Stomach (tissue), 4 donors: ENCODE data around the gene SEMA3A.

Experiments used
- CTCF ChIP-seq, 7 experiments: fragments of 450-650 bp in 4 of 7; fragments of 200-600 bp in 3 of 7; sonication (generic) in 3 of 7; IDR thresholded peaks; one replicate each; pipeline ENCODE4 v1.5.1; 2016 to 2019; ENCODE audit warnings: antibody characterized with exemption in 7 of 7, control low read depth in 2 of 7, mild to moderate bottlenecking in 1 of 7
- EP300 ChIP-seq: sonication (generic); formaldehyde crosslinking; IDR thresholded peaks from one replicate; pipeline ENCODE4 v1.6.1; 2017; ENCODE audit warnings: antibody characterized with exemption
- POLR2A ChIP-seq, 4 donors: fragments of 450-650 bp; IDR thresholded peaks; one replicate each; pipeline ENCODE4 v1.6.1; 2016; ENCODE audit warnings: antibody characterized with exemption in 4 of 4, control low read depth in 2 of 4, mild to moderate bottlenecking in 1 of 4, moderate library complexity in 1 of 4
- POLR2AphosphoS5 ChIP-seq, 3 donors: sonication (generic); formaldehyde crosslinking; IDR thresholded peaks; one replicate each; pipeline ENCODE4 v1.6.1; 2016; ENCODE audit warnings: antibody characterized with exemption in 3 of 3

GRCh38 chr7:84009782-84010181 lies 184.8 kb downstream of the SEMA3A start:
- TF ChIP-seq POLR2A (IDR thresholded peaks at IDR 0.05) (no peak), CTCF (IDR thresholded peaks at IDR 0.05) (no peak), EP300 (no peak), POLR2AphosphoS5 (IDR thresholded peaks at IDR 0.05) (no peak)
